Measurements from ENCODE around the gene PAQR8. TPM values are rescaled to one million over a fixed set of nuclear protein-coding genes. Genes with fewer than 3 reads are reported as not detected.

The PAQR8 gene
- total and polyA plus RNA-seq, 2 of the 13 experiments (the other 11 are each of a cell fraction or from before 2014, with no cell fraction given): 37.7 to 50.7 TPM

GRCh38 chr6:52376763-52377162 is 14.8 kb downstream of the PAQR8 start (continued):
- TF ChIP-seq ZNF792 (CRISPR knock-in tag; IDR thresholded peaks at IDR 0.05) (peak; percentile 79), ZNF574 (CRISPR knock-in tag; IDR thresholded peaks at IDR 0.05) (no peak), ZNF24 (IDR thresholded peaks at IDR 0.05) (peak; percentile 81), THAP11 (CRISPR knock-in tag; IDR thresholded peaks at IDR 0.05) (peak; percentile 34; the same call in 1 of the 2 replicates), SOX6 (IDR thresholded peaks at IDR 0.05) (no peak), SOX6 (CRISPR knock-in tag; IDR thresholded peaks at IDR 0.05) (peak; percentile 47; the same call in 1 of the 2 replicates), PLSCR1 (CRISPR knock-in tag; IDR thresholded peaks at IDR 0.05; ENCODE audit: borderline replicate concordance) (no peak), RBM22 (optimal IDR thresholded peaks at IDR 0.05; ENCODE audit: low read length) (peak; percentile 55), ZNF619 (CRISPR knock-in tag; IDR thresholded peaks at IDR 0.05) (no peak), PRDM10 (CRISPR knock-in tag; IDR thresholded peaks at IDR 0.05; ENCODE audit: low read depth) (peak; percentile 65; the same call in 1 of the 2 replicates), ZKSCAN8 (CRISPR knock-in tag; IDR thresholded peaks at IDR 0.05; ENCODE audit: borderline replicate concordance) (0 out of 2 replicates have a peak, but pooled peaks have one; percentile 23), ZNF644 (CRISPR knock-in tag; IDR thresholded peaks at IDR 0.05; ENCODE audit: low read depth) (peak; percentile 82), NFKB2 (CRISPR knock-in tag; IDR thresholded peaks at IDR 0.05; ENCODE audit: borderline replicate concordance) (no peak), RNF2 (conservative IDR thresholded peaks at IDR 0.05; ENCODE audit: low read depth) (no peak), PHF21A (CRISPR knock-in tag; IDR thresholded peaks at IDR 0.05) (peak; percentile 30; the same call in 1 of the 2 replicates), HDAC2 (CRISPR knock-in tag; IDR thresholded peaks at IDR 0.05) (peak; percentile 67; the same call in 1 of the 2 replicates), HNF4A (CRISPR knock-in tag; IDR thresholded peaks at IDR 0.05) (peak; percentile 84), ZNF142 (CRISPR knock-in tag; IDR thresholded peaks at IDR 0.05) (no peak), RXRB (CRISPR knock-in tag; IDR thresholded peaks at IDR 0.05; ENCODE audit: borderline replicate concordance) (peak; percentile 38; the same call in 1 of the 2 replicates)
